K562 (cell line): ENCODE measurements around the gene SGMS1. TPM values are rescaled to one million over a fixed set of nuclear protein-coding genes. Genes with fewer than 3 reads are reported as not detected.
A peak's percentile ranks its signal among the peaks of the same experiment; 100 is the strongest.

ENCODE experiments used
- ATAC-seq: fragments of 200-7000 bp; cut with Tn5 transposase; 3 replicates; pipeline ENCODE4 v1.9.1; 2020; ENCODE audit warnings: moderate library complexity
- BruUV-seq: library from RNA; stranded (reverse); fragments of 400-500 nt; replicated peaks from 2 replicates; lab custom pipeline; 2021; lab: Mats Ljungman, UMichigan
- CTCF ChIA-PET: fragments of 300-600 bp; formaldehyde crosslinking; extraction: SDS; loops from one replicate; lab custom pipeline; 2021; ENCODE audit warnings: low intra/inter-chr PET ratio; lab: Yijun Ruan, JAX
- POLR2A ChIA-PET: fragments of 300-600, 350-650 bp; sonication (Branson Sonifier 250); formaldehyde crosslinking; extraction: SDS; loops from one replicate; lab custom pipeline; 2021; ENCODE audit warnings: antibody characterized with exemption, inconsistent platforms; lab: Yijun Ruan, JAX
- DNase-seq, 4 experiments: peaks; one replicate each; pipeline versions ENCODE4 v3.0.0 to v3.0.0-alpha.2; 2011 to 2018; ENCODE audit warnings: low spot score in 3 of 4, mixed read lengths in 3 of 4; ENCODE audit errors: extremely low read depth in 1 of 4
- FAIRE-seq: peaks from 2 replicates; lab custom pipeline; 2011; peaks lifted over from hg19 to GRCh38; lab: Jason Lieb, UNC
- H2AFZ ChIP-seq: 2 replicates; pipeline ENCODE4 v1.6.0; 2011; ENCODE audit warnings: low read depth, low read length, control low read depth, inconsistent platforms
- H3K27ac ChIP-seq: fragments of 200-600 bp; 3 replicates; pipeline ENCODE4 v1.8.0; 2011; ENCODE audit warnings: low read depth, mild to moderate bottlenecking, control low read depth, inconsistent platforms, low read length, moderate library complexity, mixed read lengths; ENCODE audit errors: extremely low read depth
- H3K27me3 ChIP-seq, 2 experiments: fragments of 300-600 bp in 1 of 2; 2 replicates in 1 of 2; 3 replicates in 1 of 2; pipeline versions ENCODE4 v1.6.0 to v1.8.0; 2011; ENCODE audit warnings: inconsistent platforms in 2 of 2, low read length in 2 of 2, mild to moderate bottlenecking in 1 of 2, mixed read lengths in 1 of 2, moderate library complexity in 1 of 2; ENCODE audit not compliant: control insufficient read depth in 2 of 2, insufficient read depth in 2 of 2
- H3K36me3 ChIP-seq: fragments of 300-600 bp; 3 replicates; pipeline ENCODE4 v1.8.0; 2011; ENCODE audit warnings: mild to moderate bottlenecking, low read length, inconsistent platforms; ENCODE audit not compliant: control insufficient read depth, insufficient read depth
- H3K4me1 ChIP-seq, 2 experiments: fragments of 200-600 bp in 1 of 2; replicated peaks in 1 of 2; 2 replicates in 1 of 2; 3 replicates in 1 of 2; pipeline versions ENCODE4 v1.5.1 to v1.8.0; 2011; ENCODE audit warnings: inconsistent platforms in 2 of 2, low read length in 2 of 2, mild to moderate bottlenecking in 1 of 2, mixed read lengths in 1 of 2, moderate library complexity in 1 of 2; ENCODE audit not compliant: control insufficient read depth in 2 of 2, insufficient read depth in 2 of 2
- H3K4me2 ChIP-seq: 2 replicates; pipeline ENCODE4 v1.6.1; 2011; ENCODE audit warnings: low read length, control low read depth, inconsistent platforms, mixed read lengths; ENCODE audit not compliant: insufficient read depth
- H3K4me3 ChIP-seq: fragments of 200-600 bp; sonication (generic), shearing (Covaris generic); 2 replicates; pipeline ENCODE4 v1.5.1; 2016; ENCODE audit warnings: control low read depth, inconsistent platforms
- H3K79me2 ChIP-seq: fragments of 200-600 bp; 3 replicates; pipeline ENCODE4 v1.8.0; 2011; ENCODE audit warnings: low read length, inconsistent platforms; ENCODE audit not compliant: control insufficient read depth, insufficient read depth
- H3K9ac ChIP-seq, 2 experiments: 2 replicates each; pipeline versions ENCODE4 v1.6.0 to v1.6.1; 2011; ENCODE audit warnings: low read depth in 2 of 2, low read length in 2 of 2, control low read depth in 1 of 2, inconsistent platforms in 1 of 2, mild to moderate bottlenecking in 1 of 2, mixed read lengths in 1 of 2; ENCODE audit not compliant: insufficient read depth in 1 of 2
- H3K9me1 ChIP-seq: one replicate; pipeline ENCODE4 v1.6.0; 2011; ENCODE audit warnings: inconsistent platforms, mild to moderate bottlenecking, low read length, moderate library complexity; ENCODE audit not compliant: control insufficient read depth, insufficient read depth
- H3K9me3 ChIP-seq: replicated peaks from 2 replicates; pipeline ENCODE4 v1.5.1; 2011; ENCODE audit warnings: low read depth, low read length, inconsistent platforms; ENCODE audit not compliant: control insufficient read depth, insufficient read depth
- H4K20me1 ChIP-seq: replicated peaks from 2 replicates; pipeline ENCODE4 v1.6.1; 2011; ENCODE audit warnings: low read length, inconsistent platforms, mixed read lengths; ENCODE audit not compliant: control insufficient read depth, insufficient read depth
- WGBS: fragments of 100-300 bp; shearing (Covaris generic); methylation state at CpG from one replicate; pipeline ENCODE4 v1.1.6; 2016; ENCODE audit warnings: low coverage, mixed read lengths; ENCODE audit not compliant: insufficient coverage; ENCODE audit errors: missing lambda C conversion rate; 5-methylcytosine and 5-hydroxymethylcytosine counted together
- in situ Hi-C: fragments of 300-500 bp; cut with MboI; formaldehyde crosslinking; loops from 4 replicates; pipeline ENCODE4 v1.15.0; 2018; ENCODE audit warnings: inconsistent platforms, mixed read lengths
- intact Hi-C: fragments of 100-400 bp; cut with micrococcal nuclease; formaldehyde crosslinking; loops from 2 replicates; pipeline ENCODE4 v1.14.2; 2022
- polyA plus RNA-seq, 8 experiments: library from polyadenylated mRNA; depleted of rRNA in 4 of 8; stranded (reverse) in 5 of 8; unstranded in 3 of 8; fragments of >200 nt; fragmentation: Nextera tagmentation in 2 of 8; fragmentation: Illumina TruSeq in 1 of 8; extraction: Ambion mirVana in 2 of 8; extraction: Trizol in 1 of 8; gene quantifications; 2 replicates each; pipeline versions ENCODE4 v1.2.1 to v1.2.3, GENCODE V29; 2011 to 2014; ENCODE audit warnings: inconsistent platforms in 1 of 8, missing spikeins in 1 of 8
- total RNA-seq, 7 experiments: library from RNA; depleted of rRNA in 6 of 7; stranded (reverse); fragments of >200 nt in 6 of 7; fragmentation: Illumina TruSeq in 2 of 7; extraction: Trizol in 2 of 7; gene quantifications; 2 replicates each; pipeline versions ENCODE4 v1.2.1 to v1.2.3, GENCODE V29; 2011 to 2021; ENCODE audit warnings: low replicate concordance in 1 of 7
- TF ChIP-seq, protein P1 (sequence below): fragments of 450-650 bp; IDR thresholded peaks from 2 replicates; pipeline ENCODE4 v1.6.1; 2017; ENCODE audit warnings: antibody characterized with exemption, mild to moderate bottlenecking
- TF ChIP-seq, protein P2 (sequence below): fragments of 150-350 bp; conservative IDR thresholded peaks from 2 replicates; pipeline ENCODE4 v1.6.1; 2014; ENCODE audit warnings: low read length

Gene SGMS1
- total and polyA plus RNA-seq, 9 of the 15 experiments (the other 6 are each of a cell fraction or from before 2014, with no cell fraction given) = 22.6 to 232 (median 82.2) TPM

DNA sequence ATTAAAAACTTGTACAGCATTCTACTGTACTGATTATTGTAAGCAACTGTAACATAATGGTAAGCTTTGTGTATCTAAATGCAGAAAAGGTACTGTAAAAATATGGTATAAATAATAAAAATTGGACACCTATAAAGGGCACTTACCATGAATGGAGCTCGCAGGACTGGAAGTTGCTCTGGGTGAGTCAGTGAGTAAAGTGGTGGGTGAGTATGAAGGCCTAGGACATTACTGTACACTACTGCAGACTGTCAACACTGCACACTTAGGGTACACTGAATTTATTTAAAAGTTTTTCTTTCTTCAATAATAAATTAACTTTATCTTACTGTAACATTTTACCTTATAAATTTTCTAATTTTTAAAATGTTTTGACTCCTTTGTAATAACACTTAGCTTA, 253.8 kb downstream of the SGMS1 start:
- WGBS = 70% methylated on average over 1 of the region's 1 CpG
- Histone ChIP-seq H3K9ac (no peak overlapping the region), H3K4me2 (no peak overlapping the region)
- TF ChIP-seq, protein P1, sequence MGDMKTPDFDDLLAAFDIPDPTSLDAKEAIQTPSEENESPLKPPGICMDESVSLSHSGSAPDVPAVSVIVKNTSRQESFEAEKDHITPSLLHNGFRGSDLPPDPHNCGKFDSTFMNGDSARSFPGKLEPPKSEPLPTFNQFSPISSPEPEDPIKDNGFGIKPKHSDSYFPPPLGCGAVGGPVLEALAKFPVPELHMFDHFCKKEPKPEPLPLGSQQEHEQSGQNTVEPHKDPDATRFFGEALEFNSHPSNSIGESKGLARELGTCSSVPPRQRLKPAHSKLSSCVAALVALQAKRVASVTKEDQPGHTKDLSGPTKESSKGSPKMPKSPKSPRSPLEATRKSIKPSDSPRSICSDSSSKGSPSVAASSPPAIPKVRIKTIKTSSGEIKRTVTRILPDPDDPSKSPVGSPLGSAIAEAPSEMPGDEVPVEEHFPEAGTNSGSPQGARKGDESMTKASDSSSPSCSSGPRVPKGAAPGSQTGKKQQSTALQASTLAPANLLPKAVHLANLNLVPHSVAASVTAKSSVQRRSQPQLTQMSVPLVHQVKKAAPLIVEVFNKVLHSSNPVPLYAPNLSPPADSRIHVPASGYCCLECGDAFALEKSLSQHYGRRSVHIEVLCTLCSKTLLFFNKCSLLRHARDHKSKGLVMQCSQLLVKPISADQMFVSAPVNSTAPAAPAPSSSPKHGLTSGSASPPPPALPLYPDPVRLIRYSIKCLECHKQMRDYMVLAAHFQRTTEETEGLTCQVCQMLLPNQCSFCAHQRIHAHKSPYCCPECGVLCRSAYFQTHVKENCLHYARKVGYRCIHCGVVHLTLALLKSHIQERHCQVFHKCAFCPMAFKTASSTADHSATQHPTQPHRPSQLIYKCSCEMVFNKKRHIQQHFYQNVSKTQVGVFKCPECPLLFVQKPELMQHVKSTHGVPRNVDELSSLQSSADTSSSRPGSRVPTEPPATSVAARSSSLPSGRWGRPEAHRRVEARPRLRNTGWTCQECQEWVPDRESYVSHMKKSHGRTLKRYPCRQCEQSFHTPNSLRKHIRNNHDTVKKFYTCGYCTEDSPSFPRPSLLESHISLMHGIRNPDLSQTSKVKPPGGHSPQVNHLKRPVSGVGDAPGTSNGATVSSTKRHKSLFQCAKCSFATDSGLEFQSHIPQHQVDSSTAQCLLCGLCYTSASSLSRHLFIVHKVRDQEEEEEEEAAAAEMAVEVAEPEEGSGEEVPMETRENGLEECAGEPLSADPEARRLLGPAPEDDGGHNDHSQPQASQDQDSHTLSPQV = 0 out of 2 replicates have a peak, but pooled peaks have one; percentile 22
- TF ChIP-seq, protein P2, sequence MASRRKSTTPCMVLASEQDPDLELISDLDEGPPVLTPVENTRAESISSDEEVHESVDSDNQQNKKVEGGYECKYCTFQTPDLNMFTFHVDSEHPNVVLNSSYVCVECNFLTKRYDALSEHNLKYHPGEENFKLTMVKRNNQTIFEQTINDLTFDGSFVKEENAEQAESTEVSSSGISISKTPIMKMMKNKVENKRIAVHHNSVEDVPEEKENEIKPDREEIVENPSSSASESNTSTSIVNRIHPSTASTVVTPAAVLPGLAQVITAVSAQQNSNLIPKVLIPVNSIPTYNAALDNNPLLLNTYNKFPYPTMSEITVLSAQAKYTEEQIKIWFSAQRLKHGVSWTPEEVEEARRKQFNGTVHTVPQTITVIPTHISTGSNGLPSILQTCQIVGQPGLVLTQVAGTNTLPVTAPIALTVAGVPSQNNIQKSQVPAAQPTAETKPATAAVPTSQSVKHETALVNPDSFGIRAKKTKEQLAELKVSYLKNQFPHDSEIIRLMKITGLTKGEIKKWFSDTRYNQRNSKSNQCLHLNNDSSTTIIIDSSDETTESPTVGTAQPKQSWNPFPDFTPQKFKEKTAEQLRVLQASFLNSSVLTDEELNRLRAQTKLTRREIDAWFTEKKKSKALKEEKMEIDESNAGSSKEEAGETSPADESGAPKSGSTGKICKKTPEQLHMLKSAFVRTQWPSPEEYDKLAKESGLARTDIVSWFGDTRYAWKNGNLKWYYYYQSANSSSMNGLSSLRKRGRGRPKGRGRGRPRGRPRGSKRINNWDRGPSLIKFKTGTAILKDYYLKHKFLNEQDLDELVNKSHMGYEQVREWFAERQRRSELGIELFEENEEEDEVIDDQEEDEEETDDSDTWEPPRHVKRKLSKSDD = no peak
- TF ChIP-seq, all 486 proteins: peak for 1
- no peak overlapping the region for H2AFZ ChIP-seq
- in situ Hi-C loops (loop anchor here (10.0 kb wide), 1 partner anchor 235 kb away; no protein-coding TSS in a partner anchor), intact Hi-C loops (no loop called here)
- no peaks in the 10 kb centered on the region for H3K9me1 ChIP-seq
- BruUV-seq = no TSS peak
- peak; percentile 47 for ATAC-seq
- peaks cover 12% of the 10 kb centered on the region for H4K20me1 ChIP-seq
- peaks cover 36% of the 10 kb centered on the region for H3K36me3 ChIP-seq
- H3K9me3 ChIP-seq = no peaks in the 10 kb centered on the region
- FAIRE-seq = no peak
- H3K27me3 ChIP-seq = no peaks in the 10 kb centered on the region
- H3K4me1 ChIP-seq = peaks cover 12 to 27% of the 10 kb centered on the region in 2 experiments; a peak in 4 of 5 replicates
- no peak overlapping the region for H3K27ac ChIP-seq
- DNase-seq = no peak
- H3K79me2 ChIP-seq = peaks cover 91% of the 10 kb centered on the region
- ChIA-PET CTCF (no interaction called here), POLR2A (interaction anchor here (0.8 kb wide), 1 partner anchor 17 kb away, joined by 4 read pairs; no protein-coding TSS in a partner anchor)
- H3K4me3 ChIP-seq = no peak overlapping the region
